ENCODE results near the gene CCDC170. TPM values are rescaled to one million over a fixed set of nuclear protein-coding genes. Genes with fewer than 3 reads are reported as not detected.

Gene CCDC170
- total and polyA plus RNA-seq, 5 donors from 2014 or later: not detected

GRCh38 chr6:151609146-151609902, 115.5 kb downstream of the CCDC170 start:
- peaks cover 24% of the 10 kb centered on the region for H3K27me3 Mint-ChIP-seq
- H3K36me3 ChIP-seq (ENCODE audit: control insufficient read depth, insufficient read depth, low read length): no peaks in the 10 kb centered on the region
- H3K9me3 Mint-ChIP-seq: peaks cover 0 to 5% (median 0%) of the 10 kb centered on the region in 7 donors
- no peaks in the 10 kb centered on the region for H3K36me3 Mint-ChIP-seq
- ATAC-seq (ENCODE audit: low read depth in 2 of 2): no peak
- H3K27me3 ChIP-seq (ENCODE audit: control insufficient read depth, insufficient read depth, low read length): peaks cover 1% of the 10 kb centered on the region
- H3K4me1 Mint-ChIP-seq: no peaks in the 10 kb centered on the region
- no peaks in the 10 kb centered on the region for H3K4me1 ChIP-seq (ENCODE audit: control insufficient read depth, insufficient read depth, low read length, poor library complexity, severe bottlenecking)
- H3K27ac ChIP-seq (ENCODE audit: insufficient read depth, low read length, poor library complexity, severe bottlenecking): no peak overlapping the region
- no peaks in the 10 kb centered on the region for H3K9me3 ChIP-seq (ENCODE audit: control insufficient read depth in 2 of 2, low read length in 2 of 2)
- DNase-seq: no peak
- no peak overlapping the region for H3K27ac Mint-ChIP-seq
- H3K4me3 ChIP-seq (ENCODE audit: low read depth, low read length): no peak overlapping the region
- H3K4me3 Mint-ChIP-seq: no peak overlapping the region

- Histone ChIP-seq H3K4me1 (ENCODE audit: control insufficient read depth, insufficient read depth, low read length, poor library complexity, severe bottlenecking) (no peaks in the 10 kb centered on the region), H3K9me3 (ENCODE audit: control insufficient read depth in 2 of 2, low read length in 2 of 2) (no peaks in the 10 kb centered on the region), H3K27me3 (ENCODE audit: control insufficient read depth, insufficient read depth, low read length) (peaks cover 1% of the 10 kb centered on the region), H3K4me3 (ENCODE audit: low read depth, low read length) (no peak overlapping the region), H3K36me3 (ENCODE audit: control insufficient read depth, insufficient read depth, low read length) (no peaks in the 10 kb centered on the region), H3K27ac (ENCODE audit: insufficient read depth, low read length, poor library complexity, severe bottlenecking) (no peak overlapping the region)
- H3K9me3 Mint-ChIP-seq: peaks cover 0 to 5% (median 0%) of the 10 kb centered on the region in 7 donors
- H3K27ac Mint-ChIP-seq: no peak overlapping the region
- no peaks in the 10 kb centered on the region for H3K4me1 Mint-ChIP-seq
- H3K4me3 Mint-ChIP-seq: no peak overlapping the region
- no peak for DNase-seq
- H3K27me3 Mint-ChIP-seq: peaks cover 24% of the 10 kb centered on the region
- no peaks in the 10 kb centered on the region for H3K36me3 Mint-ChIP-seq
- ATAC-seq (ENCODE audit: low read depth in 2 of 2): no peak
Observed at GRCh38 chr6:151610326-151610725, 116.5 kb downstream of the CCDC170 start.

DNA sequence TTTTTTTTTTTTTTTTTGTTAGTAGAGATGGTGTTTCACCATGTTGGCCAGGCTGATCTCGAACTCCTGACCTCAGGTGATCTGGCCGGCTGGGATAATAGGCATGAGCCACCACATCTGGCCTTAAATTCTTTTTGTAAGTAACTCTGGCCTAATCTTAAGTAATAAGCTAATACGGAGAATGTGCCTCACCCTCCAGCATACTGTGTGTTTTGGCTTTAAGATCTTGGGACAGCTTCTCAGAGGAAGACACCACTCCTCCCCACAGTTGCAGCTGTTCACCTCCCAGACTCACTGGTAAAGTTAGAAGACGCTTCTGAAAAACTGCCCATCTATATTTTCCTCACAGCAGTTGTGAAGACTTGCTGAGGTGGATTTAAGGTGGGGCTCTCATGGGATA, 120.8 kb downstream of the CCDC170 start:
- Mint-ChIP-seq H3K27me3 (peaks cover 13% of the 10 kb centered on the region), H3K27ac (no peak overlapping the region), H3K36me3 (no peaks in the 10 kb centered on the region), H3K4me1 (no peaks in the 10 kb centered on the region), H3K4me3 (no peak overlapping the region), H3K9me3 (peaks cover 0 to 3% (median 0%) of the 10 kb centered on the region in 7 donors)
- Histone ChIP-seq H3K4me1 (ENCODE audit: control insufficient read depth, insufficient read depth, low read length, poor library complexity, severe bottlenecking) (no peaks in the 10 kb centered on the region), H3K36me3 (ENCODE audit: control insufficient read depth, insufficient read depth, low read length) (no peaks in the 10 kb centered on the region), H3K27me3 (ENCODE audit: control insufficient read depth, insufficient read depth, low read length) (peaks cover 1% of the 10 kb centered on the region), H3K4me3 (ENCODE audit: low read depth, low read length) (no peak overlapping the region), H3K9me3 (ENCODE audit: control insufficient read depth in 2 of 2, low read length in 2 of 2) (no peaks in the 10 kb centered on the region), H3K27ac (ENCODE audit: insufficient read depth, low read length, poor library complexity, severe bottlenecking) (no peak overlapping the region)
- DNase-seq (no peak), ATAC-seq (ENCODE audit: low read depth in 2 of 2) (no peak)

DNA sequence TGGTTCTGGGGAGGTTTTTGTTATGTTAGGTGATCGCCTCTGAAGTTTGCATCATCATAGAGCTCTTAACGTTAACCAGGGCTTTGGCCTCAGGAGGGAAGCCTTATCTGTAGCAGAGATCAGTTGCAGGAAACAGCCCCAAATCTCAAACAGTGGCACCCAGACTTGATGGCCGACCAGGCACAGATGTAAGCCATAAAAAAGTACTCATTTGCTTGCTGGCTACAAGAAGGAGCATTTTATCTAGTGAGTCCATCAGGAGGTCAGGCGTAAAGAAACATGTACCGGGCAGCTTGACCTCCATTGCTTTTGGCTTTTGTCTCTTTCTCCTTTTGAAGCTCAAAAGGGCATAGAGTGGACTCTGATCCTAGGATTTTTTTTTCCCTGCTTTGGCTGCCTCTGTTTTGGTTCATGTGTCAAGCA, 122.3 kb downstream of the CCDC170 start:
- ATAC-seq (ENCODE audit: low read depth in 2 of 2) (no peak), DNase-seq (no peak)
- Histone ChIP-seq H3K9me3 (ENCODE audit: control insufficient read depth in 2 of 2, low read length in 2 of 2) (no peaks in the 10 kb centered on the region), H3K27me3 (ENCODE audit: control insufficient read depth, insufficient read depth, low read length) (peaks cover 1% of the 10 kb centered on the region), H3K4me3 (ENCODE audit: low read depth, low read length) (no peak overlapping the region), H3K4me1 (ENCODE audit: control insufficient read depth, insufficient read depth, low read length, poor library complexity, severe bottlenecking) (no peaks in the 10 kb centered on the region), H3K27ac (ENCODE audit: insufficient read depth, low read length, poor library complexity, severe bottlenecking) (no peak overlapping the region), H3K36me3 (ENCODE audit: control insufficient read depth, insufficient read depth, low read length) (no peaks in the 10 kb centered on the region)
- no peak overlapping the region for H3K27ac Mint-ChIP-seq
- no peaks in the 10 kb centered on the region for H3K36me3 Mint-ChIP-seq
- peaks cover 0 to 5% (median 0%) of the 10 kb centered on the region in 7 donors for H3K9me3 Mint-ChIP-seq
- peaks cover 10% of the 10 kb centered on the region for H3K27me3 Mint-ChIP-seq
- H3K4me3 Mint-ChIP-seq: no peak overlapping the region
- H3K4me1 Mint-ChIP-seq: no peaks in the 10 kb centered on the region

DNA sequence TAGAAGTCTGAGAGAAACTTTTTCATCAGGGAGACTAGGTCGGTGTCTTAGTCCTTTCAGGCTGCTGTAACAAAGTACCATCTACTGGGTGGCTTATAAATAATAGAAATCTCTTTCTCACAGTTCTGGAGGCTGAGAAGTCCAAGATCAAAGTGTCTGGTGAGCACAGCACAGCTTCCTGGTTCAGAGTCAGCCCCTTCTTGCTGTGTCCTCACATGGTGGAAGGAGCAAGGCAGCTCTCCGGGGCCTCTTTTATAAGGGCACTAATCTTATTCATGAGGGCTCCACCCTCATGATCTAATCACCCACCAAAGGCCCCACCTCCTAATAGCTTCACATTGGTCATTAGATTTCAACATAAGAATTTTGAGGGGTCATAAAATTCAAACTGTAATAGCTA, 122.8 kb downstream of the CCDC170 start:
- Mint-ChIP-seq H3K9me3 (peaks cover 0 to 5% (median 0%) of the 10 kb centered on the region in 7 donors), H3K27me3 (peaks cover 9% of the 10 kb centered on the region), H3K36me3 (no peaks in the 10 kb centered on the region), H3K4me3 (no peak overlapping the region), H3K4me1 (no peaks in the 10 kb centered on the region), H3K27ac (no peak overlapping the region)
- no peaks in the 10 kb centered on the region for H3K4me1 ChIP-seq (ENCODE audit: control insufficient read depth, insufficient read depth, low read length, poor library complexity, severe bottlenecking)
- peaks cover 1% of the 10 kb centered on the region for H3K27me3 ChIP-seq (ENCODE audit: control insufficient read depth, insufficient read depth, low read length)
- no peaks in the 10 kb centered on the region for H3K9me3 ChIP-seq (ENCODE audit: control insufficient read depth in 2 of 2, low read length in 2 of 2)
- ATAC-seq (ENCODE audit: low read depth in 2 of 2) (no peak), DNase-seq (no peak)
- H3K4me3 ChIP-seq (ENCODE audit: low read depth, low read length): no peak overlapping the region
- H3K36me3 ChIP-seq (ENCODE audit: control insufficient read depth, insufficient read depth, low read length): no peaks in the 10 kb centered on the region
- H3K27ac ChIP-seq (ENCODE audit: insufficient read depth, low read length, poor library complexity, severe bottlenecking): no peak overlapping the region

DNA sequence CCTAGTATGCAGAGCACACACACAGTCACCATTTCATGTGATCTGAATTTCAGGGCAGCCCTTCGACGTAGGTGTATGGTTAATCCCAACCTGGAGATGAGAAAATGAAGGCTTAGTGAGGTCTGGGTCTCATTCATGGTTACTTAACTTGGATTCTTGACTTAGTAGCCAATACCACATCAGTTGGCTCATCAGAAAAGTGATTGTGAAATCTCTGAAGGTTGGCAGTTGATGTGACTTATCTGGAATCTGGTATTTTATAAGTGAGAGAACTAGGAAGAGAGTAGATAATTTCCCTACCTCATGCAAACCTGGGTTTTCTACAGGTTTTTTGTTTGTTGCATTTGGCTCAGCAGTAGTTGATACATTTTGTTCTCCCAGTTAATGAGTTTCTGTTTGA, 123.7 kb downstream of the CCDC170 start:
- no peak overlapping the region for H3K27ac Mint-ChIP-seq

GRCh38 chr6:151618717-151619116, 124.9 kb downstream of the CCDC170 start:
- Histone ChIP-seq H3K4me3 (ENCODE audit: low read depth, low read length) (no peak overlapping the region), H3K4me1 (ENCODE audit: control insufficient read depth, insufficient read depth, low read length, poor library complexity, severe bottlenecking) (no peaks in the 10 kb centered on the region), H3K36me3 (ENCODE audit: control insufficient read depth, insufficient read depth, low read length) (no peaks in the 10 kb centered on the region), H3K9me3 (ENCODE audit: control insufficient read depth in 2 of 2, low read length in 2 of 2) (no peaks in the 10 kb centered on the region), H3K27me3 (ENCODE audit: control insufficient read depth, insufficient read depth, low read length) (no peaks in the 10 kb centered on the region), H3K27ac (ENCODE audit: insufficient read depth, low read length, poor library complexity, severe bottlenecking) (no peak overlapping the region)
- no peak for ATAC-seq (ENCODE audit: low read depth in 2 of 2)
- DNase-seq: no peak
- no peak overlapping the region for H3K4me3 Mint-ChIP-seq
- H3K27ac Mint-ChIP-seq: no peak overlapping the region
- no peaks in the 10 kb centered on the region for H3K36me3 Mint-ChIP-seq
- peaks cover 0 to 3% (median 0%) of the 10 kb centered on the region in 7 donors for H3K9me3 Mint-ChIP-seq
- no peaks in the 10 kb centered on the region for H3K4me1 Mint-ChIP-seq
- no peaks in the 10 kb centered on the region for H3K27me3 Mint-ChIP-seq

More for the DNA sequence above, 123.7 kb downstream of the CCDC170 start:
- Histone ChIP-seq H3K36me3 (ENCODE audit: control insufficient read depth, insufficient read depth, low read length) (no peaks in the 10 kb centered on the region), H3K27ac (ENCODE audit: insufficient read depth, low read length, poor library complexity, severe bottlenecking) (no peak overlapping the region), H3K9me3 (ENCODE audit: control insufficient read depth in 2 of 2, low read length in 2 of 2) (no peaks in the 10 kb centered on the region), H3K4me3 (ENCODE audit: low read depth, low read length) (no peak overlapping the region), H3K27me3 (ENCODE audit: control insufficient read depth, insufficient read depth, low read length) (no peaks in the 10 kb centered on the region), H3K4me1 (ENCODE audit: control insufficient read depth, insufficient read depth, low read length, poor library complexity, severe bottlenecking) (no peaks in the 10 kb centered on the region)
- Mint-ChIP-seq H3K9me3 (peaks cover 0 to 5% (median 0%) of the 10 kb centered on the region in 7 donors), H3K4me1 (no peaks in the 10 kb centered on the region), H3K36me3 (no peaks in the 10 kb centered on the region), H3K4me3 (no peak overlapping the region), H3K27me3 (peaks cover 2% of the 10 kb centered on the region)
- ATAC-seq (ENCODE audit: low read depth in 2 of 2): no peak
- no peak for DNase-seq

- H3K4me1 ChIP-seq (ENCODE audit: control insufficient read depth, insufficient read depth, low read length, poor library complexity, severe bottlenecking): no peaks in the 10 kb centered on the region
- Mint-ChIP-seq H3K36me3 (no peaks in the 10 kb centered on the region), H3K27me3 (no peaks in the 10 kb centered on the region), H3K9me3 (peaks cover 0 to 2% (median 0%) of the 10 kb centered on the region in 7 donors), H3K27ac (no peak overlapping the region), H3K4me3 (no peak overlapping the region), H3K4me1 (no peaks in the 10 kb centered on the region)
- H3K27ac ChIP-seq (ENCODE audit: insufficient read depth, low read length, poor library complexity, severe bottlenecking): no peak overlapping the region
- ATAC-seq (ENCODE audit: low read depth in 2 of 2) (no peak), DNase-seq (no peak)
- H3K36me3 ChIP-seq (ENCODE audit: control insufficient read depth, insufficient read depth, low read length): no peaks in the 10 kb centered on the region
- no peaks in the 10 kb centered on the region for H3K27me3 ChIP-seq (ENCODE audit: control insufficient read depth, insufficient read depth, low read length)
- no peaks in the 10 kb centered on the region for H3K9me3 ChIP-seq (ENCODE audit: control insufficient read depth in 2 of 2, low read length in 2 of 2)
- H3K4me3 ChIP-seq (ENCODE audit: low read depth, low read length): no peak overlapping the region
Observed at GRCh38 chr6:151620179-151620578, 126.4 kb downstream of the CCDC170 start.
